Measurements from ENCODE around the gene MNX1.
A peak's percentile ranks its signal among the peaks of the same experiment; 100 is the strongest.

MNX1 gene

DNA sequence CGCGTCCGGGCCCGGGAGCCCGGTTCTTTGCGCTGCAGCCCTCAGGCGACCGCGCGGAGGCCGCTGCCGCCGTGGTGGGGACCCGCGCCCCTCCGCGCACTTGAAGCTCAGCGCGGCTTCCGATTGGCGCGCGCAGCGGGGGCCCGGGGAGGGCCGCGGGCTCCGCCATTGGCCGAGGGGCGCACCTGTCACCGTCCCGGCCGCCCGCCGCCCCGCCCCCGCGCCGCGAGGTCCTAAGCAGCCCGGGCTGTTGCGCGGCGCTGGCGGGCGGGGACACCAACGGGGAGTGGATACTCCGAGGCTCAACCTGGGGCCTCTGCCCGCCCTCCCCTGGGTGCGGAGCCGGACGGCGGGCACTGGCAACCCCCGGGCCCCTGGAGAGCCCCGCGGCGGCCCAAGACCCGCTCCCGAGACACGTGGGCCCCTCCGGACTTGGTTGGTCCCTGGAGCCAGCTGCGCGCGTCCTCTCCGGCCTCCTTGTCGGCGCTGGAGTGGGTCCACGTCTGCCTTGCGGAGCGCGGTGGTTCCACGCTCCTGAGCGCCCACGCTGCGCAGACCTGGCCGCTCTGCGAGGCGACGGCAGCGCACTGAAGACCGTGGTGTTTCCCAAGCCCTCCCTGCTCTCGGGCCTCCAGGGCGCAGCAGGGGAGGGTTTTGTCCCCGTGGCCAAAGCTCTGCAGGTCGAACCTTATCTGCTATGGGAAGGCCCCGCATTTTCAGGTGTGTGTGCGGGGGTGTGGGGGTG lies at the start of gene MNX1:
TSS of gene MNX1 (minus strand) at position 76 of the 745 bp plus-strand sequence. CDS start 313 bp downstream, outside the sequence.
- peak; percentile 56 for DNase-seq

DNA sequence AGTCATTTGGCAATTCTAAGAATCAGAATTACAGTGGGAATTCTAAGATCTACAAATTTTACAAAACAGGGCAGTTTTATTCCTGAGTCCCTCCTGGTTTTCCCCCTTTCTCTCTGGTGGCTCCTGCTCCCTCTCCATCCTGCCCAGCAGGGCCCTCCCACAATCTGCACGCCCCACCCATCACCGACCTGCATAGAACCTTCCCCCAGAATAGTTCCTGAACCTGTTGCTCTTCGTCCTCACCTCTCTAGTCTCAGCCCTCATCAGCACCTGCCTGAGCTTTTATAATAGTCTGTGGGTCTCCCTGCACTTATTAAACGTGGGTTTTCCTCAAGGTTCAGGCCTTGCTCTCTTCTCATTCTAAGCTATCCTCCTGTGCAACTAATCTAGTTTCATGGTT lies 49.1 kb upstream of the MNX1 start:
- no peak for DNase-seq

DNA sequence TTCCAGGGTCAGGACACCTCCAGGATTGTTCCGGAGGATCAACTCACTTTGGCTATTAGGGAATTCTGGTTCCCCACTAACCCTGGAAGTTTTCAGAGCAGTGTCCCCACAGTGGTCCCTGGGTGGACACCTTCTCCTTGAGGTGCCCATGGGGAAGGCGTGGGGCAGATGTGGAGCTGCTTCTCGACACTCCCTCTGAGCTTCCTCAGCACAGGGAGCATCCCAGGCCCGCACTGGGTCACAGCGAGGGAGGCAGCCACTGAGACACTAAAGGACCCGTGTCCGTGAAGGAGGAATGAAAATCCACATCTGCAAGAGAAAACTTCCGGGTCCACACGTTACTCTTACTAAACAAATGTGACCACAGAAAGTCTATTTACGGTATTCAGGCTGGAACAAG lies 48.2 kb upstream of the MNX1 start:
- no peak for DNase-seq

DNA sequence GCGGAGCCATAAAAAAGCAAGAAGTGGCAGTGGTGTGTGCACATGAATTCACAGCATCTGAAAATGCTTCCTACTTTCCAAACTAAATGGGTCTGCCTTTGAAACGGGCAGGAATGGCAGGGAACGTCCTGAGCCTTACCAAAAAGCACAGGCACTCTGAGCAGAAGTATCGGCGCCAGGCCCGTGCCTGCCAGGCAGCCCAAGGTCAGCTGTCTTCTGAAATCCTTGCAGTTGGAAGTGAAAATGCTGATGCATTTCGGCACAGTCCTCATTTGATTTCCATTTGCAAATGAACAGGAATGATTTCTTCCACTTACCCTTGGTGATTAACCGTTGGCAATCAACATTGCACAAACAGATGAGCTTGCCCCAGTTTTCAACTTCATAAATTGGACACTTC lies 47.6 kb upstream of the MNX1 start:
- no peak for DNase-seq

DNA sequence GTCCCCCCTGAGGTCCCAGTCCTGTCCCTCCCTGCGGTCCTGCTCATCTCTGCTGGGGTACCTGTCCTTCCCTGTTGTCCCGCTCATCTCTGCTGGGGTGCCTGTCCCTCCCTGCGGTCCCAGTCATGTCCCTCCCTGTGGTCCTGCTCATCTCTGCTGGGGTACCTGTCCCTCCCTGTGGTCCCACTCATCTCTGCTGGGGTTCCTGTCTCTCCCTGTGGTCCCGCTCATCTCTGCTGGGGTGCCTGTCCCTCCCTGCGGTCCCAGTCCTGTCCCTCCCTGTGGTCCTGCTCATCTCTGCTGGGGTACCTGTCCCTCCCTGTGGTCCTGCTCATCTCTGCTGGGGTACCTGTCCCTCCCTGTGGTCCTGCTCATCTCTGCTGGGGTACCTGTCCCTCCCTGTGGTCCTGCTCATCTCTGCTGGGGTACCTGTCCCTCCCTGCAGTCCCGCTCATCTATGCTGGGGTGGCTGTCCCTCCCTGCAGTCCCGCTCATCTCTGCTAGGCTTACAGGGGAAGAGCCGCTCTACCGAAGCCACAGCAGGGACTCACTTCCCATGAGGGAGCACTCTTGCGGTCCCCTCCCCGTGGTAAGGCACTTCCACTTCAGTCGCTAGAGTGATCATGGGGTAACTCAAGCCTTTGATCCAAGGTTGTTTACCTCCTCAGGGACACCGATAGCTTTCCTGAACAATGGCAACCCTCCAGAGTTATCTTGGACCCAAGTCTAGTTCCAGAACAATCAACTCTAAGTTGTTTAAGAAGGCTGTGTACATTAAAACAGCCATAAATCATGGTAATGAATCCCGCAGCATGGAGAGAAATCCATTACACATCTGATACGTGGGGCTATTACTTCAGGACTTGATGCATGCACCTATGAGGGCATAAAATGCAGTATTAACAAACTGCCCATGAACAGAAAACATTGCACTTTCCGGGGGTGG lies 46.8 kb upstream of the MNX1 start:
- no peak for DNase-seq

DNA sequence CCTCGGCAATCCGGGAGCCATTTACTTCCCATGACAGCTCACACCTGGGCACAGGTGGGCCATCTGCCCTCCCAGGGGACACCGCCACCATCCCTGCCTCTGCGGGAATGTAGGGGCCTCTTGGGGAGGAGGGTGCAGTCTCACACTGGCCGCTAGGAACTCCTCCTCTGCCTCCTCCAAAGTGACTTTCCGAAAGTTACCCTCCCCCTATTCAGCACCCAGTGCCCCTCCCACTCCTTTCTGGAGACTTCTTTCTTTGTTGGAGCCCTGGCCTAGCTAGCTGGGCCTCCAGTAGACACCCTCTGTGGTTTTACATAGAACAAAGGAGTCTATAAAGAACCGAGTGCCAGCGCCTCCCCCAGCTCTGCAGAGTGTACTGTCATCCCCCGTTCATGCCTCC lies 45.8 kb upstream of the MNX1 start:
- DNase-seq = no peak

DNA sequence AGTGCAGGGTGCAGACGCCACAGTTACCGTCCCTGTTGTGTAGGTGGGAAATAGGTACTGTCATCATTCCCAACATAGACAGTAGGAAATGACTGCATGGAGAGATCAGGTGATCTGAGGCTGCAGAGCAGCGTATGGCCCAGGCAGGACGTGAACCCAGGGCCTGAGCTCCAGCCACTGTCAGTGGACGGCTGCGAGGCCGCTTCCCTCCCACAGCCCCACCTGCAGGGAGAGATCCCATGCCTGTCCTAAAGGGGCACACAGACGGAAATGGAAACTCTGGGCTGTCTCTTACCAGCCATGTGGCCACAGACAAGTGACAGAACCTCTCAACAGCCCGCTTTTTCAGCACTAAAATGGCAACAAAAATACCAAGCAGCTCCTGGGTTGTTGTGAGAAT lies 44.5 kb upstream of the MNX1 start:
- DNase-seq = no peak

DNA sequence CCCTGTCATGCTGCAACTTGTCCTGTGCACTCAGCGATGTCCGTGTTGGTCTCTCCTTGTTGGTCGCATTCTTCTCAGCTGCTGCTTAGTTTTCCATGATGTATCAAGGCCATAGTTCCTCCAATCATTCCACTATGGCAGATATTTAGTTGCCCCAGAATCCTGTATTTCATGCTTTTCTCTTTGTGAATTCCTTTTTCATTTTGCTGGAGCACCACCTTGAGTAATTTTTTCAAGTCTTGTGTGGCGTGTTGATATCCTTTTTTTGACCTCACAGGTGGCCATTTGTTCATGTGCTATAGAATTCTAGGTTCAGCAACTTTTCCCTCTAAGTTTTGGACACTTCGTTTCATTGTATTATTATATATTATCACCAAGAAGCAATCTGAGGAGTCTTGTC lies 42.7 kb upstream of the MNX1 start:
- DNase-seq = no peak

DNA sequence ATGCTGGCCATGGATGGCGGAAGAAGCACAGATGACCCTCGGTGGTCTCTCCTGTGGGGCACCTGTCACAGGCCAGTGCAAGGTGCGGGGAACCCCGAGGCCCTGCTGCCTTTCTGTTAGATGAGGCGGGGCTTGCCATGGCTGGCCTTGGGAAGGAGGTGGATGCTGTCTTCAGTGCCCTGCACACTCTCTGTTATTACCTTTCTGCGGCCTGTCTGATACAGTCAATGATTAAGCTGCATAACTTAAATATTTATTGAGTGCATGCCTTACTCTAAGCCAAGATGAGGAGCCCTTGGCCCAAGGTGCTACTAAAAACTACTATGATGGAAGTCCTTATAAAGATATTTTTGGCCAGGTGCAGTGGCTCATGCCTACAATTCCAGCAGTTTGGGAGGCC lies 36.7 kb upstream of the MNX1 start:
- DNase-seq = no peak

DNA sequence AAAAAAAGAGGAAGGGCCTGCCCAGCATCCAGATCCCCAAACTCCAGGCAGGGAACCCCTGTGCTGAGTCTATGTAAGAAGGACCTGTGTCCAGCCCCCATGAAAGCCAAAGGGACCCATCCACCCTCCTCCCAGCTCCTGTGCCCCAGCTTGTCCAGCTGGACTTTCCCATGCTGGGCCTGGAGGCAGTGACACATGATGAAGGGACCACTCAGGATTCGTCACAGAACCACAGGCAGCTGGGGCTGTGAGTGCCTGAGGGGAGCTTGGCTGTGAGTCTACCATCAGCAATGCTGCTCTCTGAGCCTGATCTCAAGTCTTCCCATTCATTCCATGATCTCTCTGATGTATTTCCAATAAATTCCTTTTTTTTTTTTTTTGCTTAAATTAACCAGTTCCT lies 36.2 kb upstream of the MNX1 start:
- DNase-seq = no peak

DNA sequence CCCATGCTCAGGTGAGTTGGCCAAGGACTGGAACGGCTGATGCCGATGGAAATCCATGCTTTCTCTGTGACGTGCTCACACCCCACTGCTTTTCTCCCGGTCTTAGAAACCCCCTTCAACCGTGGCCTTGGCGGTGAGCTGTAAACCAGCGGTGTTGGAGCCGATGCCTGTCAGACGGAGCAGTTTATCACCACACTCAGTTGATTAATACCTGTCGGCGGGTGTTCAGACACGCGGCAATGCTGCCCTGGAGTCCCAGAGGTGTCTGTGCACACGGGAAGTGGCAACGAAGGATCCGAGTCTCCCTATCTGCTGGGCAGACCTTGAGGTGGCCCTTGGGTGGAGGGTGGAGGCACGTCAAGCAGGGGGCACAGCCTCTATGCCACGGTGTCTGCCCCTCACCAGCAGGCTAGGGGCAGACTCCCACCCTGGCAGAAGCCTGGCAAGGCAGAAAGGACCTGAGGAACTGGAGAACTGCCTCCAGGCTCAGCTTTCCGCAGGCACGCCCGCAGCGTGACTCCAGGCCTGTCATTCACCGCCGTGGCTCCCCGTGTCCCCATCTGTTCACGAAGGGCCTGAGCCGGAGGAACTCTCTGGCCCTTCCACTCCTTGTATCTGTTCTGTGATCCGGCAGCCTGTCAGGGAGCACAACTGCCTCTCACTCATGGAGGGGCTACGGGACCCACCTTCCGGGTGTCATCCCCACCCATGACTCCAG lies 34.6 kb upstream of the MNX1 start:
- DNase-seq = no peak

DNA sequence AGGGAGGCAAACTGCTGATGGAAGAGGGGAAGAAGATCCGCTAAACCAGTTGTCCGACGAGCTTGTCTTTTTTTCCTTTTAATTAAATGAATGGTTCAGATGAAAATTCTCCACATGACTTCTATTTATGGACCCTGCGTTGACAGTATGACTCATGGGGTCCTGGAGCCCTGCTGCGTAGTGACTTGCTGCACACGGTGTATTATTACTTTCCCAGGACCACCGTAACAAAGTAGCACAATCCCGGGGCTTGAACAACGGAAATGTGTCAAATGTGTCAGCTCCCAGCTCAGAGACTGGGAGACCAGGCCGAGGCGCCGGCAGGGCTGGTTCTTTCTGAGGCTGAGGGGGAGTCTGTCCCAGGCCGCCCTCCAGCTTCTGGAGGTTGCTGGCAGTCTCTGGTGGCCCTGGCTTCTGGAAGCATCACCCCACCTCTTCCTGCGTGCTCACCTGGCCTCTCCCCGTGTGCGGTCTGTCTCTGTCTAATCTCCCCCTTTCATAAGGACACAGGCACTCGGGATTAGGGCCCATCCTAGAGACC lies 33.8 kb upstream of the MNX1 start:
- no peak for DNase-seq

DNA sequence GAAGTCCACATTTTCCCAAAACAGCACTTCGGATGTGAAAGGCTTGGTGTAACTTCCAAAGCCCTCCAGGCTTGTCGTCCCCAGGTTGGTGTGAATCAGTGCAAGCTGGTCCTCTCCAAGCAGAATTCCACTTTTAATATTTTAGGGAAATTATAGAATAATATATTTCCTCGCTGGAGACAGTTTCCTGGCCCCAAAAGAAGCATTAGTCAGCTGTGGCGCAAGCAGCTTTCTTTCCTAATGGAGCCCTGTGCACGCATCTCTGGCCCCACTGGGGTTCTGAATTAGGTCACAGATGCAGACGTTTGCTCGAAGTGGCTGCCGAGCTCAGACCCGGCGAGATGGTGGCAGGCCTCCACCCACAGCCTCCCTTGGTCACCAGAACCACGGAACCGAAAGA lies 33.3 kb upstream of the MNX1 start:
- no peak for DNase-seq

DNA sequence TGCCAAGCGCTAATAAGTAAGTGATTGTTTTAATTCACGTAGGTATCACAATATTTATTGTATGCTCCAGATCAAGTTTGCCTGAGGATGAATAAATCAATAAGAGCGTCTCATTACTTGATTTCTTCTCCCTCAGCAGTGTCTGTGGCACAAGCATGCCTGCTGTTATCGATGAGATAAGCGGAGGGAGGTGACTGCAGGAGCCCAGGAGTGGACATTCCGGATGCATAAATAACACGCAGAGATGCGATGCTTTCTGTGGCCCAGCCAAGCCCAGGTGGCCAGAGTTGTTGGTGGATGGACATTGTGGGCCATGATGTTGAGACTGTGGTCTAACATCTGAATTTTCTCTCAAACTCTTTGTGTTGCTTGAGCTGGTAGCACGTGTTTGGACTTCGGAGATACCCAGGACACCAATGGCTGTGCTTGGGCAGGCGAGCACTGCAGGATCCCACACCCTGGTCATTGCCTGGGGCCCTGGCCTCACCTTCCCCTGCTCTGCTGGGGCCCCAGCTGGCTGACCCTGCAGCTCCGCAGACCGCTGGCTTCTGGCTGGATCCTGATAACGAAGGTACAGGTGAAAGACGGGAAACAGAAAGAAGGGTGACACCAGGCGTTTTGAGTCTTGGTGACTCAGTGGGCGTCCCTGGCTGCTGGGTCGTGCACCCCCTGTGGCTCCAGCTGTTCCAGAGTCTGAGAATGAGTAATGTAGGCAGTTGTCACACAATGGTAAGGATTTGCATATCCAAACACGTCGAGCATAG lies 31.2 kb upstream of the MNX1 start:
- no peak for DNase-seq

DNA sequence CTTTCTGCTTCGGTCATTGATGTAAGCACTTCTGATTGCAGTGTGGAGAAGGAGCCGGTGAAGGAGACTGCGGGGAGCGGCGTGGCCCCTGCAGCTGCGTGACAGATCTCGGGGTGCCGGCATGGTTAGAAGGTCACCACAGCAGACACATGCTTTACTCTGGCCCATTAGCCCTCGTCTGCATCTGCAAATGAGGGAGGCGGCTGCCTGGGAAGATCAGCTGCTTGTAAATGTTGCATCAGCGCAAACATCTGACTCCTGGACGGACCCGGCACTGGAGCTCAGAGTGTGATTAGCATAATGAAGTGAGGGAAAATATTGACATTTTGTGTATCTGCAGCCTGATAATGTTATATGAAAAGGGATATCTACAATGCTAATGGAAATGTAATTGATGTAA lies 30.5 kb upstream of the MNX1 start:
- DNase-seq = no peak

DNA sequence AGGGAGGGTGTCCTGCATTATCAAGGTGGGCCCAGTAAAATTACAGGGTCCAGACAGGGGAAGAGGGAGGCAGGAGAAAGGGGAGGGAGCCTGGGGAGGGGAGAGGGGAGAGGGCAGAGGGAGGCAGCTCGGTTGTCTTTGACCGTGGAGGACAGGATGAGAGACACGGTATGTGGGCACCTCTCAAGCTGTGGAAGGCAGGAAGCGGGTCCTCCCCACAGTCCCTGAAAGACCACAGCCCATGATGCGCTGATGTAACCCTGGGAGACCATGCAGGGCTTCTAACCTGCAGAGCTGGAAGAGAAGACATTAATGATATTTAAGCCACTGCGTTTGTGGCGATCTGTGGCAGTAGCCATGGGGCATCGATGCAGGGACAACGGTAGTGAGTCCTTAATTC lies 27.2 kb upstream of the MNX1 start:
- no peak for DNase-seq

DNA sequence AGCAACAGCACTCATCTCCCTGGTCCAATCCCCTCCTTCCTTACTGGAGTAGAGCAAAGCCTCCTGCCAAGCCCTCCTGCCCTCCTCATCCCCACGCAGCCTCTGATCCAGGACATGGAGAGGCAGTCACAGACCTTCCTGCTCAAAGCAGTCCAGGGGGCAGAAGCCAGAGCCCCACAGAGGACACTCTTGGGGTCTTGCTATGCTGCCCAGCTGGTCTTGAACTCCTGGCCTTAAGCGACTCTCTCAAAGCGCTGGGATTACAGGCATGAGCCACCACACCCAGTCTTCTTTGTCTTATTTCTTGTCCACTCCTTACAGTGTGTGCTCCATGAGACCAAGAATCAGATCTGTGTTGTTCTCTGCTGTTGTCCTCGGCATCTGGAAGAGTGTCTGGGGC lies 26.6 kb upstream of the MNX1 start:
- no peak for DNase-seq

DNA sequence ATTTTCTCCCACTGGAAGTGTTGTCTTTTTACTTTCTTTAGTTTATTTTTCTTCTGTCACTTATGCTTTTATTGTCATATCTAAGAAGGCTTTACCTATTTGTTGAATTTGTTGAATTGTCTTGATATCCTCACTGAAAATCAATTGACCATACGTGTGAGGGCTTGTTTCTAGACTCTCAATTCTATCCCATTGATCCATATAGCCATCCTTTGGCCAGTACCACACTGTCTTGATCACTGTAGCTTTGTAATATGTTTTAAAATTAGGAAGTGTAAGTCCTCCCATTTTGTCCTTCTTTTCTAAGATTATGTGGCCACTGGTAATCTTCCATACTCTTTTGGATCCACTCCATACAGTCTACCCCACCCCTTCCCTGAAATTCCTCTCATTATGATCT lies 25.5 kb upstream of the MNX1 start:
- no peak for DNase-seq

DNA sequence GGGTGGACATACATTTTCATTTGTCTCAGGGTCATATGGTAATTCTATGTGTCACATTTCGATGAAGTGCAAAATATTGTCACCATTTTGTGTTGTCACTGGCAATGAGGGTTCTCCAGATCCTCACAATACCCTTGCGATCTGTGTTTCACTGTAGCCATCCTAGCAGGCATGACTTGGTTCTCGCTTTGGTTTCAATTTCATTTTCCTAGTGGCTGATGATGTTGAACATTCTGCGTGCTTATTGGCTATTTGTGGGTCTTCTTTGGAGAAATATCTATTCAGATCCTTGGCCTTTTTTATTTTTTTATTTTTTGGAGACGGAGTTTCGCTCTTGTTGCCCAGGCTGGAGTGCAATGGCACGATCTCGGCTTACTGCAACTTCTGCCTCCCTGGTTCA lies 24.8 kb upstream of the MNX1 start:
- DNase-seq = no peak

DNA sequence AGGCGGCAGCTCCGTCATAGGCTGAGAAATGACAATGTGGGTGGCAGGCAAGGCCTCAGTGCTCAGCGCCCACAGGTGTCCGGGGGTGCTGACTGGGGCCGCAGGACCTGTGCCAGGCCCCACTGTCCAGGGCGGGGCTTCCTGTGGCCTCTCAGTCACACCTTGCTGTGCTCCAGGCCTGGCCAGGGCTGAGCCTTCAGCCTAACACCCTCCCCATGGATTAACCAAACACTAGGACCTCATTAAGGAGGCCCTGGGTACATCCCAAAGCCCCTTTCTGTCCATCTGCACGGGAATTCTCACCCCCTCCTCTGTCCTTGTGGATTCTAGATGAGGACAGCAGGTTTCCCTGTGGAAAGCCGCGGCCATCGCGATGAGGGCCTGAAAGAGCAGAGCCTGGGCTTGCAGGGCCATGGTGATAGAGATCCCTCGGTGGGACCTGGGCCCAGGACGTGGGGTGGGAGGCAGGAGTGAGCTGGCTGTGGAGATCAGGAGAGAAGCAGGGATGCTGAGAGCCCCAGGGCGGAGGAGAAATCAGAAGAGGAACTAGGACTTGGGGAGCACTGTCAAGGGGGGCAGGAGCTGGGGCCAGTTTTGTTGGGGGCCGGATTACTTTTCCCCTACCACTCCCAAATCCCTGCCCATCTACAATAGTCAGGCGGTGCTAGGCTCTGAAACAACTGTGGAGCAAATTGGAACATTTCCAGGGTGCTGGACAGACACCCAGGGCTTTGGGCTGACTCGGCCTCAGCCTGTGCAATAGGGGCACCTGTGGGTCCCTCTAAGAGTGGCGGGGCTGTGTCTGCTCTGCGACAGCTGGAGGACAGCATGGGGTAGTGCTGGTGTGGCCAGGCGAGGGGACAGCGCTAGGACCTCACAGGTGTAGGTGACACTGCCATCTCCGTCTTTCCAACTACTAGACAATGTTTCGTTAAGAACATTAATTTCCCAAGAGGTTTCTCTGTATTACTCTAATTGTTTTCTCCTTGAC lies 23.3 kb upstream of the MNX1 start:
- no peak for DNase-seq
